HCT116 (cell line): ENCODE data around the gene PRKCZ. TPM values are rescaled to one million over a fixed set of nuclear protein-coding genes. Genes with fewer than 3 reads are reported as not detected.

Experiments
- ATAC-seq: fragments of 200-7000 bp; cut with Tn5 transposase; 2 replicates; pipeline ENCODE4 v1.9.1; 2020; ENCODE audit warnings: mild to moderate bottlenecking, moderate library complexity
- BruUV-seq: library from RNA; stranded (reverse); fragments of 400-500 nt; replicated peaks from 2 replicates; lab custom pipeline; 2021; lab: Mats Ljungman, UMichigan
- CTCF ChIA-PET: fragments of 300-600 bp; sonication (Branson Sonifier 250); formaldehyde crosslinking; loops from one replicate; lab custom pipeline; 2021; ENCODE audit warnings: antibody characterized with exemption; lab: Charles Lee
- POLR2A ChIA-PET: fragments of 300-600, 350-600 bp; sonication (Branson Sonifier 250); formaldehyde crosslinking; loops from one replicate; lab custom pipeline; 2021; ENCODE audit warnings: antibody characterized with exemption; lab: Charles Lee
- RAD21 ChIA-PET, 2 experiments: fragments of 300-600 bp; sonication (Branson Sonifier 250); formaldehyde crosslinking; loops; one replicate each; lab custom pipeline; 2023; ENCODE audit warnings: low total read pairs in 2 of 2; ENCODE audit not compliant: uncharacterized antibody in 2 of 2, unreplicated experiment in 2 of 2, low non-redundant PET in 1 of 2; lab: Charles Lee
- DNase-seq: peaks from one replicate; pipeline ENCODE4 v3.0.0-alpha.2; 2010; ENCODE audit warnings: low read depth, low spot score
- H2AFZ ChIP-seq: fragments of 200-600 bp; shearing (Covaris generic), sonication (generic); 2 replicates; pipeline ENCODE4 v1.6.1; 2017; ENCODE audit warnings: low read depth, mixed run types, mixed read lengths, antibody characterized with exemption, low read length; ENCODE audit not compliant: poor library complexity, severe bottlenecking
- H3K27ac ChIP-seq: 2 replicates; pipeline ENCODE4 v1.5.1; 2012; ENCODE audit warnings: low read depth, low read length
- H3K27me3 ChIP-seq: fragments of 200-600 bp; sonication (generic); 2 replicates; pipeline ENCODE4 v1.6.1; 2016; ENCODE audit warnings: mixed run types, low read length, mixed read lengths; ENCODE audit not compliant: insufficient read depth
- H3K36me3 ChIP-seq, 2 experiments: fragments of 200-500 bp in 1 of 2; fragments of 200-600 bp in 1 of 2; sonication (Bioruptor generic) in 1 of 2; sonication (generic) in 1 of 2; 2 replicates each; pipeline versions ENCODE4 v1.5.1 to v1.6.1; 2014 to 2016; ENCODE audit warnings: low read length in 2 of 2, inconsistent platforms in 1 of 2, mixed read lengths in 1 of 2, mixed run types in 1 of 2; ENCODE audit not compliant: insufficient read depth in 2 of 2, control insufficient read depth in 1 of 2
- H3K4me1 ChIP-seq, 2 experiments: fragments of 200-600 bp in 1 of 2; sonication (generic) in 1 of 2; 2 replicates each; pipeline versions ENCODE4 v1.5.1 to v1.6.1; 2012 to 2017; ENCODE audit warnings: low read length in 2 of 2, inconsistent platforms in 1 of 2, mild to moderate bottlenecking in 1 of 2, mixed read lengths in 1 of 2, mixed run types in 1 of 2, moderate library complexity in 1 of 2; ENCODE audit not compliant: insufficient read depth in 2 of 2, control insufficient read depth in 1 of 2
- H3K4me2 ChIP-seq: fragments of 200-600 bp; sonication (generic); 2 replicates; pipeline ENCODE4 v1.6.1; 2017; ENCODE audit warnings: mixed run types, low read length, mixed read lengths
- H3K4me3 ChIP-seq, 2 experiments: fragments of 200-600 bp in 1 of 2; sonication (generic) in 1 of 2; replicated peaks in 1 of 2; 2 replicates each; pipeline ENCODE4 v1.5.1; 2011 to 2016; ENCODE audit warnings: low read length in 2 of 2, control low read depth in 1 of 2, low read depth in 1 of 2, mild to moderate bottlenecking in 1 of 2, mixed read lengths in 1 of 2, mixed run types in 1 of 2
- H3K79me2 ChIP-seq: fragments of 200-600 bp; sonication (generic); 2 replicates; pipeline ENCODE4 v1.6.1; 2017; ENCODE audit warnings: mild to moderate bottlenecking, mixed run types, low read length, moderate library complexity, mixed read lengths; ENCODE audit not compliant: insufficient read depth
- H3K9ac ChIP-seq: fragments of 200-600 bp; sonication (generic); 2 replicates; pipeline ENCODE4 v1.6.1; 2016; ENCODE audit warnings: low read length, mixed read lengths
- H3K9me2 ChIP-seq: fragments of 200-600 bp; sonication (generic), shearing (Covaris generic); 2 replicates; pipeline ENCODE4 v1.6.1; 2017; ENCODE audit warnings: mixed run types, mild to moderate bottlenecking, moderate library complexity; ENCODE audit not compliant: insufficient read depth
- H3K9me3 ChIP-seq, 2 experiments: fragments of 200-500 bp in 1 of 2; fragments of 200-600 bp in 1 of 2; sonication (Bioruptor generic) in 1 of 2; sonication (generic) in 1 of 2; 2 replicates each; pipeline ENCODE4 v1.6.1; 2014 to 2017; ENCODE audit warnings: low read length in 2 of 2, mixed read lengths in 2 of 2, inconsistent platforms in 1 of 2, low read depth in 1 of 2, mild to moderate bottlenecking in 1 of 2, mixed run types in 1 of 2, moderate library complexity in 1 of 2; ENCODE audit not compliant: control insufficient read depth in 1 of 2, insufficient read depth in 1 of 2
- H4K20me1 ChIP-seq: fragments of 200-600 bp; sonication (generic), shearing (Covaris generic); 2 replicates; pipeline ENCODE4 v1.6.1; 2017; ENCODE audit warnings: mixed run types, mild to moderate bottlenecking, moderate library complexity; ENCODE audit not compliant: insufficient read depth
- ATF3 ChIP-seq: IDR thresholded peaks from 2 replicates; pipeline ENCODE4 v1.6.1; 2012
- CBX3 ChIP-seq: IDR thresholded peaks from 2 replicates; pipeline ENCODE4 v1.6.1; 2012; ENCODE audit warnings: low read depth
- ELF1 ChIP-seq: IDR thresholded peaks from 2 replicates; pipeline ENCODE4 v1.6.1; 2012; ENCODE audit warnings: low read depth, borderline replicate concordance
- EZH2 ChIP-seq: fragments of 200-600 bp; sonication (generic); IDR thresholded peaks from 2 replicates; pipeline ENCODE4 v1.6.1; 2017; ENCODE audit warnings: antibody characterized with exemption, mixed run types
- EZH2phosphoT487 ChIP-seq: fragments of 200-600 bp; IDR thresholded peaks from 2 replicates; pipeline ENCODE4 v1.6.1; 2018; ENCODE audit warnings: antibody characterized with exemption, borderline replicate concordance
- MAX ChIP-seq: IDR thresholded peaks from 2 replicates; pipeline ENCODE4 v1.6.1; 2012
- POLR2A ChIP-seq: IDR thresholded peaks from 2 replicates; pipeline ENCODE4 v1.7.0; 2011; ENCODE audit warnings: borderline replicate concordance; ENCODE audit not compliant: insufficient read depth, insufficient read length; ENCODE audit errors: extremely low read depth
- SP1 ChIP-seq: IDR thresholded peaks from 2 replicates; pipeline ENCODE4 v1.6.1; 2012; ENCODE audit warnings: low read depth
- TCF7L2 ChIP-seq: IDR thresholded peaks from 2 replicates; pipeline ENCODE4 v1.7.0; 2011; ENCODE audit warnings: borderline replicate concordance, inconsistent platforms; ENCODE audit not compliant: insufficient read depth, insufficient read length; ENCODE audit errors: extremely low read depth
- YY1 ChIP-seq: IDR thresholded peaks from 2 replicates; pipeline ENCODE4 v1.6.1; 2011; ENCODE audit warnings: low read length, low read depth, moderate library complexity, mild to moderate bottlenecking; ENCODE audit not compliant: insufficient replicate concordance; ENCODE audit errors: extremely low read depth
- ZNF274 ChIP-seq: fragments of 200-500 bp; sonication (Bioruptor generic); IDR thresholded peaks from 2 replicates; pipeline ENCODE4 v1.6.1; 2014; ENCODE audit warnings: mild to moderate bottlenecking, low read depth, low read length, inconsistent platforms
- intact Hi-C: fragments of 100-400 bp; cut with micrococcal nuclease; formaldehyde crosslinking; loops from 2 replicates; pipeline ENCODE4 v1.10.0; 2022
- total RNA-seq: library from RNA; stranded (reverse); gene quantifications from one replicate; pipeline ENCODE4 v1.2.1, GENCODE V29; 2021; ENCODE audit not compliant: unreplicated experiment
- TF ChIP-seq, protein P1 (sequence below): IDR thresholded peaks from 2 replicates; pipeline ENCODE4 v1.6.1; 2011; ENCODE audit warnings: mild to moderate bottlenecking, low read length, moderate library complexity; ENCODE audit not compliant: insufficient replicate concordance; ENCODE audit errors: extremely low read depth
- TF ChIP-seq, protein P2 (sequence below): IDR thresholded peaks from 2 replicates; pipeline ENCODE4 v1.6.1; 2012; ENCODE audit warnings: low read depth

PRKCZ gene
- total RNA-seq, 1 experiment from 2014 or later: 46.8 TPM

- Histone ChIP-seq H3K4me1 (peaks cover 13 to 30% of the 10 kb centered on the region in 2 experiments), H4K20me1 (no peaks in the 10 kb centered on the region), H3K9me2 (no peaks in the 10 kb centered on the region), H3K9me3 (no peaks in the 10 kb centered on the region), H3K27ac (no peak overlapping the region), H3K9ac (no peak overlapping the region), H3K36me3 (no peaks in the 10 kb centered on the region), H3K4me2 (no peak overlapping the region), H2AFZ (no peak overlapping the region), H3K79me2 (peaks cover 9% of the 10 kb centered on the region; the same call in 1 of the 2 replicates), H3K4me3 (no peak overlapping the region), H3K27me3 (no peaks in the 10 kb centered on the region)
- ChIA-PET RAD21 (no interaction called here), POLR2A (no interaction called here), CTCF (interaction anchor here (1.1 kb wide), 1 partner anchor 10 kb away, joined by 3 read pairs; no protein-coding TSS in a partner anchor)
- DNase-seq: no peak
- TF ChIP-seq YY1: no peak
- no peak for TF ChIP-seq CBX3
- no peak for TF ChIP-seq ELF1
- no peak for TF ChIP-seq ATF3
- TF ChIP-seq POLR2A: no peak
- intact Hi-C loops: no loop called here
- ATAC-seq: no peak
- no TSS peak for BruUV-seq
Measured at GRCh38 chr1:2130156-2130555, 79.9 kb downstream of the PRKCZ start.

DNA sequence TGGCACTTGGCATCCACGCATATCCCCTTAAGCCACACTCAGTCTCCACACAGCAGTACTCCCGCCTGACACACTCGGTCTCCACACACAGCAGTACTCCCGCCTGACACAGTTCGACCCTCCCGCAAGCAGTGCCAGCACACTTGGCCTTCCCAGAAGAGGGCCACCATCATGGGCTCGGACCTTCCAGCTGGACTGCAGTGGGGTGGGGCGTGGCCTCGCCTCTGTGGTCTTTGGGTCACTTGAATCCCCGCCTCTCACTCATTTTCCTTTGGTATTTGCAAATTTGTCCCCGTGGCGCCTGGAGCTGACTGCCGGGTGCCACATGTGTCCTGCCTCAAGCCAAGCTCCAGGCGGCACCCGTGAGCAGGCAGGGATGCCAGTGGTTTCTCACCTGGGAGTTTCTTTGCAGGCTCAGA is 80.7 kb downstream of the PRKCZ start:
- H3K4me3 ChIP-seq: no peak overlapping the region
- no peak overlapping the region for H2AFZ ChIP-seq
- intact Hi-C loops: no loop called here
- BruUV-seq: no TSS peak
- H3K27me3 ChIP-seq: no peaks in the 10 kb centered on the region
- no peaks in the 10 kb centered on the region for H3K9me3 ChIP-seq
- H3K4me2 ChIP-seq: no peak overlapping the region
- RAD21 ChIA-PET: no interaction called here
- ATAC-seq (no peak), DNase-seq (no peak)
- POLR2A ChIA-PET: no interaction called here
- no peak overlapping the region for H3K9ac ChIP-seq
- CTCF ChIA-PET: interaction anchor here (1.4 kb wide), 1 partner anchor 9 kb away, joined by 5 read pairs; no protein-coding TSS in a partner anchor
- H3K36me3 ChIP-seq: no peaks in the 10 kb centered on the region
- peaks cover 13 to 37% of the 10 kb centered on the region in 2 experiments for H3K4me1 ChIP-seq
- H4K20me1 ChIP-seq: no peaks in the 10 kb centered on the region
- no peaks in the 10 kb centered on the region for H3K9me2 ChIP-seq
- peaks cover 9% of the 10 kb centered on the region; the same call in 1 of the 2 replicates for H3K79me2 ChIP-seq
- H3K27ac ChIP-seq: no peak overlapping the region
- no peak for TF ChIP-seq ATF3
- TF ChIP-seq ELF1: no peak
- TF ChIP-seq MAX: no peak
- no peak for TF ChIP-seq ZNF274
- no peak for TF ChIP-seq SP1
- TF ChIP-seq, protein P1, sequence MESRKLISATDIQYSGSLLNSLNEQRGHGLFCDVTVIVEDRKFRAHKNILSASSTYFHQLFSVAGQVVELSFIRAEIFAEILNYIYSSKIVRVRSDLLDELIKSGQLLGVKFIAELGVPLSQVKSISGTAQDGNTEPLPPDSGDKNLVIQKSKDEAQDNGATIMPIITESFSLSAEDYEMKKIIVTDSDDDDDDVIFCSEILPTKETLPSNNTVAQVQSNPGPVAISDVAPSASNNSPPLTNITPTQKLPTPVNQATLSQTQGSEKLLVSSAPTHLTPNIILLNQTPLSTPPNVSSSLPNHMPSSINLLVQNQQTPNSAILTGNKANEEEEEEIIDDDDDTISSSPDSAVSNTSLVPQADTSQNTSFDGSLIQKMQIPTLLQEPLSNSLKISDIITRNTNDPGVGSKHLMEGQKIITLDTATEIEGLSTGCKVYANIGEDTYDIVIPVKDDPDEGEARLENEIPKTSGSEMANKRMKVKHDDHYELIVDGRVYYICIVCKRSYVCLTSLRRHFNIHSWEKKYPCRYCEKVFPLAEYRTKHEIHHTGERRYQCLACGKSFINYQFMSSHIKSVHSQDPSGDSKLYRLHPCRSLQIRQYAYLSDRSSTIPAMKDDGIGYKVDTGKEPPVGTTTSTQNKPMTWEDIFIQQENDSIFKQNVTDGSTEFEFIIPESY: no peak
- TF ChIP-seq EZH2: no peak
- TF ChIP-seq, protein P2, sequence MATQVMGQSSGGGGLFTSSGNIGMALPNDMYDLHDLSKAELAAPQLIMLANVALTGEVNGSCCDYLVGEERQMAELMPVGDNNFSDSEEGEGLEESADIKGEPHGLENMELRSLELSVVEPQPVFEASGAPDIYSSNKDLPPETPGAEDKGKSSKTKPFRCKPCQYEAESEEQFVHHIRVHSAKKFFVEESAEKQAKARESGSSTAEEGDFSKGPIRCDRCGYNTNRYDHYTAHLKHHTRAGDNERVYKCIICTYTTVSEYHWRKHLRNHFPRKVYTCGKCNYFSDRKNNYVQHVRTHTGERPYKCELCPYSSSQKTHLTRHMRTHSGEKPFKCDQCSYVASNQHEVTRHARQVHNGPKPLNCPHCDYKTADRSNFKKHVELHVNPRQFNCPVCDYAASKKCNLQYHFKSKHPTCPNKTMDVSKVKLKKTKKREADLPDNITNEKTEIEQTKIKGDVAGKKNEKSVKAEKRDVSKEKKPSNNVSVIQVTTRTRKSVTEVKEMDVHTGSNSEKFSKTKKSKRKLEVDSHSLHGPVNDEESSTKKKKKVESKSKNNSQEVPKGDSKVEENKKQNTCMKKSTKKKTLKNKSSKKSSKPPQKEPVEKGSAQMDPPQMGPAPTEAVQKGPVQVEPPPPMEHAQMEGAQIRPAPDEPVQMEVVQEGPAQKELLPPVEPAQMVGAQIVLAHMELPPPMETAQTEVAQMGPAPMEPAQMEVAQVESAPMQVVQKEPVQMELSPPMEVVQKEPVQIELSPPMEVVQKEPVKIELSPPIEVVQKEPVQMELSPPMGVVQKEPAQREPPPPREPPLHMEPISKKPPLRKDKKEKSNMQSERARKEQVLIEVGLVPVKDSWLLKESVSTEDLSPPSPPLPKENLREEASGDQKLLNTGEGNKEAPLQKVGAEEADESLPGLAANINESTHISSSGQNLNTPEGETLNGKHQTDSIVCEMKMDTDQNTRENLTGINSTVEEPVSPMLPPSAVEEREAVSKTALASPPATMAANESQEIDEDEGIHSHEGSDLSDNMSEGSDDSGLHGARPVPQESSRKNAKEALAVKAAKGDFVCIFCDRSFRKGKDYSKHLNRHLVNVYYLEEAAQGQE: no peak
- TF ChIP-seq EZH2phosphoT487: no peak
- TF ChIP-seq CBX3: no peak
- TF ChIP-seq TCF7L2: no peak
